K562 (cell line): ENCODE data around the gene RARRES2. TPM values are rescaled to one million over a fixed set of nuclear protein-coding genes. Genes with fewer than 3 reads are reported as not detected.

Source experiments
- CREB5 ChIP-seq: fragments of 250-450 bp; sonication (Bioruptor Pico); IDR thresholded peaks from 2 replicates; pipeline ENCODE4 v1.5.0; 2020; ENCODE audit warnings: mild to moderate bottlenecking
- RERE ChIP-seq: sonication (generic); formaldehyde crosslinking; IDR thresholded peaks from 2 replicates; pipeline ENCODE4 v1.8.0; 2023; ENCODE audit warnings: missing genetic modification reagents, mild to moderate bottlenecking, borderline replicate concordance
- SMARCA4 ChIP-seq: fragments of 450-650 bp; IDR thresholded peaks from 2 replicates; pipeline ENCODE4 v1.6.1; 2016
- SOX6 ChIP-seq: fragments of 450-650 bp; IDR thresholded peaks from 2 replicates; pipeline ENCODE4 v1.6.1; 2014; ENCODE audit warnings: mild to moderate bottlenecking
- ZBTB49 ChIP-seq: sonication (generic); formaldehyde crosslinking; IDR thresholded peaks from 2 replicates; pipeline ENCODE4 v1.8.0; 2022; ENCODE audit warnings: missing genetic modification reagents, mild to moderate bottlenecking, borderline replicate concordance
- ZNF3 ChIP-seq: fragments of 250-450 bp; sonication (Bioruptor Pico); IDR thresholded peaks from 2 replicates; pipeline ENCODE4 v1.5.0; 2021; ENCODE audit warnings: mild to moderate bottlenecking, moderate library complexity
- polyA plus RNA-seq, 8 experiments: library from polyadenylated mRNA; depleted of rRNA in 4 of 8; stranded (reverse) in 5 of 8; unstranded in 3 of 8; fragments of >200 nt; fragmentation: Nextera tagmentation in 2 of 8; fragmentation: Illumina TruSeq in 1 of 8; extraction: Ambion mirVana in 2 of 8; extraction: Trizol in 1 of 8; gene quantifications; 2 replicates each; pipeline versions ENCODE4 v1.2.1 to v1.2.3, GENCODE V29; 2011 to 2014; ENCODE audit warnings: inconsistent platforms in 1 of 8, missing spikeins in 1 of 8
- total RNA-seq, 7 experiments: library from RNA; depleted of rRNA in 6 of 7; stranded (reverse); fragments of >200 nt in 6 of 7; fragmentation: Illumina TruSeq in 2 of 7; extraction: Trizol in 2 of 7; gene quantifications; 2 replicates each; pipeline versions ENCODE4 v1.2.1 to v1.2.3, GENCODE V29; 2011 to 2021; ENCODE audit warnings: low replicate concordance in 1 of 7

RARRES2 gene
- total and polyA plus RNA-seq, 9 of the 15 experiments (the other 6 are each of a cell fraction or from before 2014, with no cell fraction given), result 0.11 to 1.7 (median 0.23) TPM; not detected in 6

- no peak for TF ChIP-seq ZBTB49 (CRISPR knock-in tag)
- TF ChIP-seq SOX6, result no peak; the same call in 1 of the 2 replicates
- TF ChIP-seq SMARCA4, result no peak
- TF ChIP-seq CREB5 (CRISPR knock-in tag), result no peak
- TF ChIP-seq RERE (CRISPR knock-in tag), result 0 out of 2 replicates have a peak, but pooled peaks have one; percentile 52
- no peak for TF ChIP-seq ZNF3 (CRISPR knock-in tag)
These were observed 37.5 kb upstream of the RARRES2 start, which contains the start of gene ZNF775 (continued) for GRCh38 chr7:150378853-150379440.
